Body of pancreas (tissue), 4 donors: ENCODE measurements around the gene SLC26A9. TPM values are rescaled to one million over a fixed set of nuclear protein-coding genes. Genes with fewer than 3 reads are reported as not detected.

Source experiments
- ATAC-seq: fragments of 150-250 bp; one replicate; pipeline ENCODE4 v1.9.1; 2016
- DNase-seq, 4 donors: peaks; one replicate each; pipeline ENCODE4 v3.0.0-alpha.2; 2019
- H3K27ac ChIP-seq, 4 donors: fragments of 200-600 bp; sonication (generic); 1 replicate in 3 of 4; 2 replicates in 1 of 4; pipeline versions ENCODE4 v1.5.1 to v1.6.1; 2016 to 2019; ENCODE audit warnings: mild to moderate bottlenecking in 1 of 4, mixed read lengths in 1 of 4, moderate library complexity in 1 of 4
- H3K27me3 ChIP-seq, 2 donors: fragments of 200-600 bp; sonication (generic); one replicate each; pipeline ENCODE4 v1.6.0; 2016; ENCODE audit warnings: mild to moderate bottlenecking in 1 of 2
- H3K36me3 ChIP-seq, 2 donors: fragments of 200-600 bp; sonication (generic); replicated peaks in 1 of 2; 2 replicates each; pipeline ENCODE4 v1.5.1; 2016; ENCODE audit warnings: low read depth in 2 of 2; ENCODE audit not compliant: insufficient read depth in 1 of 2
- H3K4me1 ChIP-seq: fragments of 200-600 bp; sonication (generic); one replicate; pipeline ENCODE4 v1.6.0; 2016
- H3K4me3 ChIP-seq, 2 donors: fragments of 200-600 bp; sonication (generic); 1 replicate in 1 of 2; 2 replicates in 1 of 2; pipeline ENCODE4 v1.5.1; 2016 to 2019
- H3K9me3 ChIP-seq, 3 donors: fragments of 200-600 bp; sonication (generic); 1 replicate in 2 of 3; 2 replicates in 1 of 3; pipeline ENCODE4 v1.5.1; 2016
- CTCF ChIP-seq, 7 experiments: fragments of 450-650 bp in 4 of 7; fragments of 200-600 bp in 3 of 7; sonication (generic) in 3 of 7; IDR thresholded peaks; one replicate each; pipeline ENCODE4 v1.5.1; 2016 to 2019; ENCODE audit warnings: antibody characterized with exemption in 7 of 7
- POLR2A ChIP-seq, 3 donors: fragments of 450-650 bp; IDR thresholded peaks; one replicate each; pipeline ENCODE4 v1.6.1; 2016; ENCODE audit warnings: antibody characterized with exemption in 3 of 3, mild to moderate bottlenecking in 2 of 3
- WGBS, 2 donors: methylation state at CpG; one replicate each; pipeline ENCODE4 v1.1.5; 2017; 5-methylcytosine and 5-hydroxymethylcytosine counted together
- intact Hi-C: fragments of 100-400 bp; cut with DNase I; formaldehyde crosslinking; loops from one replicate; pipeline ENCODE4 v1.15.1; 2023
- total RNA-seq, 2 donors: library from RNA; depleted of rRNA; stranded (reverse); fragments of >200 nt; gene quantifications; one replicate each; pipeline ENCODE4 v1.1.0, GENCODE V29; 2016

Gene SLC26A9
- total RNA-seq, 2 donors from 2014 or later: 0.78 to 1.6 TPM

- intact Hi-C loops: no loop called here
- no peak overlapping the region for H3K27ac ChIP-seq
These were observed 3.8 kb upstream of the SLC26A9 start for GRCh38 chr1:205947024-205947423.

GRCh38 chr1:205945069-205945468 is 1.8 kb upstream of the SLC26A9 start:
- Histone ChIP-seq H3K27ac (no peak overlapping the region), H3K4me1 (peaks cover 34% of the 10 kb centered on the region), H3K4me3 (no peak overlapping the region), H3K9me3 (no peaks in the 10 kb centered on the region), H3K36me3 (no peaks in the 10 kb centered on the region), H3K27me3 (no peaks in the 10 kb centered on the region)
- DNase-seq (no peak), ATAC-seq (no peak)
- no peak for TF ChIP-seq CTCF (IDR thresholded peaks at IDR 0.05)
- TF ChIP-seq POLR2A (IDR thresholded peaks at IDR 0.05): no peak
- intact Hi-C loops: no loop called here
- 72 to 79% methylated on average over 3 of the region's 3 CpGs for WGBS, 2 donors

More at GRCh38 chr1:205947024-205947423, 3.8 kb upstream of the SLC26A9 start:
- TF ChIP-seq CTCF (IDR thresholded peaks at IDR 0.05) (no peak), POLR2A (IDR thresholded peaks at IDR 0.05) (no peak)
- 30 to 45% methylated on average over 4 of the region's 4 CpGs for WGBS, 2 donors
- peak; percentile 50 for ATAC-seq
- H3K4me1 ChIP-seq: peaks cover 31% of the 10 kb centered on the region
- H3K4me3 ChIP-seq: no peak overlapping the region
- no peaks in the 10 kb centered on the region for H3K36me3 ChIP-seq
- H3K9me3 ChIP-seq: no peaks in the 10 kb centered on the region
- DNase-seq: peak; percentile 29 to 72 (median 56)
- H3K27me3 ChIP-seq: no peaks in the 10 kb centered on the region

GRCh38 chr1:205944525-205944924 is 1.3 kb upstream of the SLC26A9 start:
- Histone ChIP-seq H3K9me3 (no peaks in the 10 kb centered on the region), H3K27ac (no peak overlapping the region), H3K27me3 (no peaks in the 10 kb centered on the region), H3K4me1 (peaks cover 34% of the 10 kb centered on the region), H3K4me3 (no peak overlapping the region), H3K36me3 (no peaks in the 10 kb centered on the region)
- ATAC-seq (no peak), DNase-seq (no peak)
- TF ChIP-seq POLR2A (IDR thresholded peaks at IDR 0.05) (no peak), CTCF (IDR thresholded peaks at IDR 0.05) (no peak)
- intact Hi-C loops: no loop called here
- 65 to 80% methylated on average over 4 of the region's 4 CpGs for WGBS, 2 donors

GRCh38 chr1:205942631-205943159 is 561 bp downstream of the SLC26A9 start:
- intact Hi-C loops: no loop called here

More at GRCh38 chr1:205942631-205943159, 561 bp downstream of the SLC26A9 start:
- Histone ChIP-seq H3K36me3 (no peaks in the 10 kb centered on the region), H3K4me1 (peaks cover 38% of the 10 kb centered on the region), H3K4me3 (no peak overlapping the region), H3K27ac (no peak overlapping the region), H3K27me3 (no peaks in the 10 kb centered on the region), H3K9me3 (no peaks in the 10 kb centered on the region)
- TF ChIP-seq CTCF (IDR thresholded peaks at IDR 0.05) (no peak), POLR2A (IDR thresholded peaks at IDR 0.05) (no peak)
- WGBS, 2 donors: 87 to 89% methylated on average over 12 of the region's 12 CpGs
- DNase-seq (no peak), ATAC-seq (no peak)
